ES-I3 (cell line): ENCODE measurements around the gene ANKS1B.
"Not testable (repeated sequence)": the region's sequence is repeated elsewhere in the genome, so short reads cannot be mapped to it uniquely, and the experiment has no call there.

Experiments
- H3K36me3 ChIP-seq: 2 replicates; pipeline ENCODE4 v1.6.1; 2013; ENCODE audit warnings: mild to moderate bottlenecking, low read length, control low read depth, moderate library complexity; ENCODE audit not compliant: insufficient read depth
- H3K4me1 ChIP-seq: 2 replicates; pipeline ENCODE4 v1.6.1; 2013; ENCODE audit warnings: mild to moderate bottlenecking, control low read depth, low read length; ENCODE audit not compliant: insufficient read depth
- H3K9ac ChIP-seq: 2 replicates; pipeline ENCODE4 v1.6.1; 2013; ENCODE audit warnings: low read depth, mild to moderate bottlenecking, low read length, moderate library complexity
- H3K9me3 ChIP-seq: 2 replicates; pipeline ENCODE4 v1.6.1; 2013; ENCODE audit warnings: mild to moderate bottlenecking, low read length, moderate library complexity; ENCODE audit not compliant: control insufficient read depth, insufficient read depth

ANKS1B gene

DNA sequence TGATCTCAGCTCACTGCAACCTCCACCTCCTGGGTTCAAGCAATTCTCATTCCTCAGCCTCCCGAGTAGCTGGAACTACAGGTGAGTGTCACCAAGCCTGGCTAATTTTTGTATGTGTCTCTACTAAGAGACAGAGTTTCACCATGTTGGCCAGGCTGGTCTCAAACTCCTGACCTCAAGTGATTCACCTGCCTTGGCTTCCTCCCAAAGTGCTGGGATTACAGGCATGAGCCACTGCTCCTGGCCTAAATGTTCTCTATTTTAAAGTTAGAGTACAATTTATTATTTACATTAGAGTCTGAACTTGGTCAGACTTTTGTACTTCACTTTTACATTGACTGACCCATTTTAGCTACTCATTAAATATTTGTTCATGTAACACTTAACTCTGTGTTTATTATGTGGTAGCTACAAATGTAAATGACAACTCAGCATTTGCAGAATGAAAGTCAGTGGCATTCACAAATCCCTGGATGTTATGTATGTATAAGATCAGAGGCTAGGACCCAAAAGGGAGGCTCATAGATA lies 930.1 kb downstream of the ANKS1B start:
- Histone ChIP-seq H3K9ac (no peak overlapping the region), H3K4me1 (no peaks in the 10 kb centered on the region), H3K9me3 (no peaks in the 10 kb centered on the region), H3K36me3 (no peaks in the 10 kb centered on the region)

GRCh38 chr12:99053616-99054362 lies 930.9 kb downstream of the ANKS1B start:
- Histone ChIP-seq H3K36me3 (no peaks in the 10 kb centered on the region), H3K9ac (no peak overlapping the region), H3K9me3 (no peaks in the 10 kb centered on the region), H3K4me1 (no peaks in the 10 kb centered on the region)

DNA sequence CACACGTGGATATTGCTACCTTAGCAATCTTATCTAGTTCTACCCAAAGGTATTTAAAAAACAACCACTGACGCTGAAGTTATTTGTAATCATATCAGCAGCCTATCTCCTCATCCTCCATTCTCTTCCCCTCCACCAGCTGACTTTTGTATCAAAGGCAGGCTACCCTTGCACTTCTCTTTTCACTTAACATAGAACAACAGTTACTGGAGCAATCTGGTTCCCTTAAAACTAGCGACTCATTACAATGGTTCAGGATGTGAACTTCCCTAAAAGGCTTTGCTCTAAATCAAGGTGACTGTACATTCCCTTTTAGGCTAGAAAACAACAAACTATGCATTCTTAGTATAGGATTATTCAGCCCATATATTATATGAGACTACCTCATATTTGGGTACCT lies 935.0 kb downstream of the ANKS1B start:
- Histone ChIP-seq H3K4me1 (no peaks in the 10 kb centered on the region), H3K36me3 (no peaks in the 10 kb centered on the region), H3K9ac (no peak overlapping the region), H3K9me3 (no peaks in the 10 kb centered on the region)

DNA sequence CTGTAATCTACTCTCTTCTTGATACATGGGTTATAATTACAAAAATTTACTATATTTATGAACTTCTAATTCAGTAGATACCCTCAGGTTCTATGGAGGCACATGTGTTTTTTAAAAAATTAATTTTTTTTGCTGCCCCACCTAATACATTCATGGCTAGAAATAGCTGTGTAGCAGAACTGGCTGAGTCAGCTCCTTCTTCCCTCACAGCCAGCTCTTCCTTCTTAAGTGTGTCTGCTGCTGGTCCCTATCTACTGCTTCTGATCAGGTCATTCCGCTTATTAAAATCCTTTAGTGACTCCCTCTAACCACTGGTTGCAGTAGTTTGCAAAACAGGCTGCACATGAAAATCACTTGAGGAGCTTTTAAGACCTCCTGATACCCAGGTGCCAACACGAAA lies 939.6 kb downstream of the ANKS1B start:
- no peaks in the 10 kb centered on the region for H3K36me3 ChIP-seq
- no peaks in the 10 kb centered on the region for H3K9me3 ChIP-seq
- H3K4me1 ChIP-seq = no peaks in the 10 kb centered on the region
- no peak overlapping the region for H3K9ac ChIP-seq

DNA sequence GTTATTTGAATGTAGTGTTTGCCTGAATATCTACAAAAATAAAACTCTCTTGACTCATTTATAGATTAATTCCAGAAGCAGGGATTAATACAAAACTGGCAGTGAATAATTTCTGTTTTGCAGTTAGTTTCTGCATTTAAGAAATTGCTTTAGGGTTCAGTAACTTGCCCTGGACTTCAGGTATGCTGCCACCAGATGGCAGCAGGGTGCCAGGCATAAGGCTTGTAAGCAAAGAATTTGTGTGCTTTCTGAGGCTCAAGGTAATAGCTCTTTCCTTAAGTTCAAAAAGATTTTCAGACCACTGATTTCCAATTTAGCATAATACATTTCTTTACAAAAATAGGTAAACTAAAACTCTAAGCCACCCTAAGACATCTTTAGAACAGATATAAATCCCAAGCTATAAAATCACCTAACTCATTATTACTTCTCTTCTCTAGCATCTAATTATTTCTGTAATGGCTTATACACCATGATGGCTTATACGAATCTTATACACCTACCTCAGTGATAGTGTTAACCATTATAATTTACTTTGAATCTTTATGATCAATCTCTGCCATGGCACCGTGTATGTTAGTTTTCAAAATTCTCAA lies 941.3 kb downstream of the ANKS1B start:
- H3K9me3 ChIP-seq = no peaks in the 10 kb centered on the region
- no peaks in the 10 kb centered on the region for H3K36me3 ChIP-seq
- H3K4me1 ChIP-seq = no peaks in the 10 kb centered on the region
- H3K9ac ChIP-seq = no peak overlapping the region

DNA sequence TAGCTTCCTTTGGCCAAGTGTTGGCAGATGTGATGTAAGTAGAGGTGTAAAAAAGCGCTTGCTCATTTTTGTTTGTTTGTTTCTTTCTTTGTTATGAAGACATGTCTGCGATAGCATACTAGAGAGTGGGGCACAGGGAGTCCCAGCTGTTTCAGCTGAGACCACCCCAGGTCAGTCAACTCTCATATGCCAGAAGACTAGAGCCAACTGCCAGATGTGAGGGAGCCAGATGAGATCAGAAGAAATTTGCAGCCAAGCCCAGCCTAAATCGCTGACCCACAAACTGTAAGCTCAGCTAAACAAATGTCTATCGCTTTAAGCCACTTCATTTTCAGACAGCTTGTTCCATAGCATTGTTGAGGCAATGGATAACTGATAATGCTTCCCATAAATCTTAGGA lies 942.5 kb downstream of the ANKS1B start:
- no peaks in the 10 kb centered on the region for H3K36me3 ChIP-seq
- H3K4me1 ChIP-seq = no peaks in the 10 kb centered on the region
- H3K9me3 ChIP-seq = no peaks in the 10 kb centered on the region
- no peak overlapping the region for H3K9ac ChIP-seq

DNA sequence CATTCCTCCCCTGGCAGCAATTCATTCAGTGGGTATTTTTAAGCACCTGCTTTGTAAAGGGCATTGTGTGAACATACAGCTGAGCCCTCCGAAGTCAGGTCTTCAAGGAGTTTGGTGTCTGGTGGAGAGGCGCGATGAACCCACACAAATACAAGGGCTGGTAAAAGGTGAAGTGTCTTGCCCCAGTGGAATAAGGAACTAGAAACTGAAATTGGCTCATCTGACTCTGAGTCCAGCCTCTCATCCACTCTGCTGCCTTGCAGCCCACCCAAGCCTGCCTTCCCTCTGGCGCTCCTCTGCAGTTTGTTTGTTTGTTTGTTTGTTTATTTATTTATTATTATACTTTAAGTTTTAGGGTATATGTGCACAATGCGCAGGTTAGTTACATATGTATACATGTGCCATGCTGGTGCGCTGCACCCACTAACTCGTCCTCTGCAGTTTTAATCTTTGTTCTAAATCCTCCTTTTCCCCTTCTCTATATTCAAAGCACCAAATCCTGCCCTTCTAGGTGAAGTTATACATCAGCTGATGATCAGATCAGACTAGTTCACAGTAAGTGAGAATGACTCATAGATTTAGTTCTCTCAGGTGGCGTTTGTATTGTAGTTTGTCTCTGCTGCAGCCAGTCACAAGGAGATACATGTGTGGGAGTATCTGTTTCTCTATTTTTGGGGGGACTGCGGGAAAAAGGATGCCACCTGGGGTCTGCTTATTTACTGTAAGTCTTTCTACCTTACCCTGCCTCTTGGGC lies 945.2 kb downstream of the ANKS1B start:
- Histone ChIP-seq H3K36me3 (no peaks in the 10 kb centered on the region), H3K4me1 (no peaks in the 10 kb centered on the region), H3K9me3 (no peaks in the 10 kb centered on the region), H3K9ac (no peak overlapping the region)

GRCh38 chr12:99036566-99036965 lies 948.2 kb downstream of the ANKS1B start:
- H3K36me3 ChIP-seq = no peaks in the 10 kb centered on the region
- H3K9me3 ChIP-seq = no peaks in the 10 kb centered on the region
- H3K4me1 ChIP-seq = no peaks in the 10 kb centered on the region
- H3K9ac ChIP-seq = no peak overlapping the region

DNA sequence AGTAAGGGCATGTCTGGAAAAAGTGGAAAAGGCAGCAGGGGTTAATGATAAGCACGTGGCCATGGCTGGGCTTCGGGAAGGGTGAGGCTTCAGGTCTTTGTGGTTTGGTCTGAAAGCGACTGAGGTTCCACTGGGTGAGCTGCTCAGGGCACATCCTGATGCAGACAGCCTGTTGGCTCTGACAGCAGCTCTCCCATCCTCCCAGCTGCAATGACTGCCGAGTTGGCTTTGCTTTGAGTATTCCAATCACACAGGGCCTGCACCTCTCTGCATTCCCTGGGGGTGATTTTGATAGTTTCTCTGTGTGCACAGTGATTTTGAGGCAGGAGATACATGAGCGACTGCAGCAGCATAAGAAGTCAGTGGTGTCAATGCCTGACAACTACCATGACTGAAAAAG lies 948.9 kb downstream of the ANKS1B start:
- Histone ChIP-seq H3K36me3 (no peaks in the 10 kb centered on the region), H3K4me1 (no peaks in the 10 kb centered on the region), H3K9me3 (no peaks in the 10 kb centered on the region), H3K9ac (no peak overlapping the region)

DNA sequence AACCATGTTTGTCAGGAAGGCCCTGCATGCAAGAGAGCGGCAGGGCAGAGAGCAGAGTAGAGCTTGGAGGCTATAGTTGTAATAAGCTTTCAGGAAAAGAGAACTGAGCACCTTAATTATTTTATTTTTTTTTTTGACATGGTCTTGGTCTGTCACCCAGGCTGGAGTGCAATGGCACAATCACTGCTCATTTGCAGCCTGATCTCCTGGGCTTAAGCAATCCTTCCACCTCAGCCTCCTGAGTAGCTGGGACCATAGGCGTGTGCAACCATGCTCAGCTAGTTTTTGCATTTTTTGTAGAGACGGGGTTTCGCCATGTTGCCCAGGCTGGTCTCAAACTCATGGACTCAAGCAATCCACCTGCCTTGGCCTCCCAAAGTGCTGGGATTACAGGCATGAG lies 950.5 kb downstream of the ANKS1B start:
- not testable (repeated sequence) for H3K9me3 ChIP-seq, H3K9ac ChIP-seq, H3K4me1 ChIP-seq, H3K36me3 ChIP-seq

DNA sequence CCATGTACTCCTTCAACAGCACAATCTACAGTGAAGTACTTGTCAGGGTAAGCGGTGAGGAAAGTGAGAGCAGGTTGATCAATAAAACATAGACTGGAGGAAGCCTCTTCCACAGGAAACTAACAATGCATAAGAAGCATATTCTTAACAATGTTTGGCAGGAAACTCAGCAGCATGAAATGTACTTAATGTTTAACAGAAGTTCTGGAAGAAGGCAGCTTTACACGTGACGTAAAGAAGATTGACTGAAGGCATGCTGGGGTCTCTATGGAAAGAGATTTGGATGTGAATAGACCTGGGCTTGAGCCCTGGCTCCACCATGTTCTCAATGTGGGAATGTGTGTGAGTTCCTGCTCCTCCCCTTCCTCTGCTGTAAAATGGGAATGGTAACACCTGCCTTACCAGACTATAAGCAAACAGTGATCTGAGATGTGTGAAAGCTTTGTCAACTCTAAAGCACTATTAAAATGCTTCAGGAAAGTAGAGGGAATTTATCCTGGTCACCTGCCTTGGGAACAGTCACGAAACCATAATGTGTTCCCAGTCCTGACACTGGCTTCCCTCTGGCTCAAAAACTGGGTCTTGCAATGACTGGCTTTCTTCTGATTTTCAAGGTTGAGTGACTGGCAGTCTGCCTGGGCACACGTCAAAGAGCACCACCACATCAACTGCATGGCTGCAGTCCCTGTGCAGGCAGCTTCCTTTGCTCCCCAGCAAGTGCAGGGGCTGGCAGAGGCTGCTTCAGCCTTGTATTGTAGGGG lies 955.0 kb downstream of the ANKS1B start:
- Histone ChIP-seq H3K4me1 (peaks cover 4% of the 10 kb centered on the region; the same call in 1 of the 2 replicates), H3K36me3 (no peaks in the 10 kb centered on the region), H3K9ac (no peak overlapping the region), H3K9me3 (peaks cover 7% of the 10 kb centered on the region; the same call in 1 of the 2 replicates)

DNA sequence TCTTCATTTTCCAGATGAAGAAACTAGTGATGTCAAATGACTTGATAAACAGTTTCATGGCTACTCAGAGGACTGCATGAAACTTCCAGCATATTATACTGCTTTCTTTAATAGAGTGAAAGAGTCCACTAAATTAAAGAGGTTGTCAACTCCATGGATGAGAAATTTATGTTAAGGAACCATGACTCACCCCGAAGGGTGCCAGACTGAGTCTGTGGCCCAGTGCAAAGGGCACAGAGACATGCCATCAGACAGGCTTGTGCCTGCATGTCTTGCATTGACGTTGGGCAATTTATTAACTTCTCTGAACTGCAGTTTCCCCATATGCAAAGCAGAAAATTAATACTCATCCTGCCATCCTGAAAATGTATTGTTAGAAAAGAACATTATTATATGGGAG lies 957.3 kb downstream of the ANKS1B start:
- H3K9ac ChIP-seq = no peak overlapping the region
- H3K36me3 ChIP-seq = no peaks in the 10 kb centered on the region
- H3K4me1 ChIP-seq = peaks cover 4% of the 10 kb centered on the region; the same call in 1 of the 2 replicates
- peaks cover 7% of the 10 kb centered on the region; the same call in 1 of the 2 replicates for H3K9me3 ChIP-seq

GRCh38 chr12:99027055-99027393 lies 957.7 kb downstream of the ANKS1B start:
- Histone ChIP-seq H3K9ac (no peak overlapping the region), H3K36me3 (no peaks in the 10 kb centered on the region), H3K9me3 (peaks cover 7% of the 10 kb centered on the region; the same call in 1 of the 2 replicates), H3K4me1 (peaks cover 4% of the 10 kb centered on the region; the same call in 1 of the 2 replicates)
